Superior temporal gyrus (tissue), 1 donor: Measurements from ENCODE around the gene MAPKAP1.
"Not testable (repeated sequence)": the region's sequence is repeated elsewhere in the genome, so short reads cannot be mapped to it uniquely, and the experiment has no call there.

Experiments used
- DNase-seq: peaks from one replicate; pipeline ENCODE4 v3.0.0-alpha.2; 2016; ENCODE audit errors: extremely low spot score

The MAPKAP1 gene

GRCh38 chr9:125415583-125416460 lies 291.2 kb downstream of the MAPKAP1 start:
- DNase-seq: no peak

DNA sequence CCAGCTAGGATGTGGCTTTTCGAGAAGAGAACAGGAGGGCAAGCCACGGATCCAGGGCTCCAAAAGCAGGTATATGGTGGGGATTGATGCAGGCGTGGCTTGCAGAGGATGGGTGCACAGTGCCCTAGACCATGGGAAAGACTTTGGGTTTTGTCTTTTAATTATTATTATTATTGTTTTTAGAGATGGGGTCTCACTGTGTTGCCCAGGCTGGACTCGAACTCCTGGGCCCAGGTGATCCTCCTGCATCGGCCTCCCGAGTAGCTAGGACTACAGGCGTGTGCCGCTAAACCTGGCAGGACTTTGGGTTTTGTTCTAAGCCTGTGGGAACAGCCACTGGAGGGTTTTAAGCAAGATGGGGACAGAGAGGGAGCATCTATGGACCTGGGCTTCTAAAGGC lies 293.4 kb downstream of the MAPKAP1 start:
- no peak for DNase-seq

- DNase-seq: no peak
Observed at GRCh38 chr9:125412166-125412565, 294.8 kb downstream of the MAPKAP1 start.

GRCh38 chr9:125411171-125411756 lies 295.7 kb downstream of the MAPKAP1 start:
- no peak for DNase-seq

GRCh38 chr9:125410522-125410894 lies 296.5 kb downstream of the MAPKAP1 start:
- no peak for DNase-seq

GRCh38 chr9:125409637-125410521 lies 297.1 kb downstream of the MAPKAP1 start:
- peak; percentile 46 for DNase-seq

DNA sequence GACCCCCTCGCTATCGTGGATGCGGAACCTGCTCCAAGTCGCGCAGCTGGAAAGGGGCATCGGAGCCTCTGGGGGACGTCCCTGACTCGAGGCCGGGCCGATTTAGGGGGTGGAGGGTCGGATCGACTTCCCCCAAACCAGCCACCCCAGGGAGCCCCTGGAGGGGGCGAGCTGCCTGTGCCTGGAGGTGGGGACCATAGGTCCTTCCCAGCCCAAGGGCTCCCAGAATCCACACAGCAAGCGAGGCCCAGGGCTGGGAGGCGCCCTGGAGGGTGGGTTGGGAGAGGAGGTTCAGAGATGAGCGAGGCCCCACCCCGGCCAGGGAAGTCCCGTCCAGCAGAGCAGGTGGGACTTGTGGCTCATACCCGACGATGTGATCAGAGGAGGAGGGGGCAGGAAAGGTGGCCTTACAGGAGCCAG lies 297.8 kb downstream of the MAPKAP1 start:
- no peak for DNase-seq

- peak; percentile 76 for DNase-seq
Observed at GRCh38 chr9:125407974-125408900, 298.8 kb downstream of the MAPKAP1 start.

DNA sequence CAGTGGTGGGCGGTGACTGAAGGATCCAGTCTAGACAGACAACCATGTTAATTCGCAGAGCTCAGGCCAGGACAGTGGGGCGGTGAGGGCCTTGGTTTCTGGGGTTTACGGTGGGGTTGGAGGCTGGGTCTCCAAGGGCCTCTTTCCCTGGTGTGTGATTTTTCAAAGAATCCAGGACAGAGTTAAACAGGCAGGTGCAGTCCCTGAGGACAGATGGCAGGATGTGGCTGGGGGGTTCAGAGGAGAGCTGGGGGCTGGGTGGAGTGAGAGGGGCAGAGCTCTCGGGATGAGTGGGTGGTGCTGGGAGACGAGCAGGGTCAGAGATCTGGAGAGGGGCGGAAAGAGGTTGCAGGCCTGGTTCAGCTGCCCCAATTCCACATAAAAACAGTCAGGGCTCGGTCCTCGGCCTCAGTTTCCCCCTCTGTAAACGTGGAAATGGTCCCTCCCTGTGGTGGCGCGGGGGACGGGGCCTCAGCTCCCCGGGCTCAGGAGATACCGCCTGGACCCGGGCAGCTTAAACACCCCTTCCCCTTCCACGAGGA lies 299.5 kb downstream of the MAPKAP1 start:
- DNase-seq: no peak

DNA sequence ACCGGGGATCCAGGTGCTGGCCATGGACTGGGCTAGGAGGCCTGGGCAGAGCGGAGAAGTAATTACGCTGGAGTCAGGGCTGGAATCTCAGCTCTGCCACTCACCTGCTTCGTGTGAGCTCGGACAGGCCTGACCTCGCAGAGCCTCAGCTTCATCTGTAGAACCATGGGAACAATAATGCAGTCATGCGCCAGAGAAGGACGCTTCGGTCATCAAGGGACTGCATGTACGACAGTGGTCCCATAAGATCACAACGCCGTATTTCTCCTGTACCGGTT lies 300.3 kb downstream of the MAPKAP1 start:
- DNase-seq: no peak

DNA sequence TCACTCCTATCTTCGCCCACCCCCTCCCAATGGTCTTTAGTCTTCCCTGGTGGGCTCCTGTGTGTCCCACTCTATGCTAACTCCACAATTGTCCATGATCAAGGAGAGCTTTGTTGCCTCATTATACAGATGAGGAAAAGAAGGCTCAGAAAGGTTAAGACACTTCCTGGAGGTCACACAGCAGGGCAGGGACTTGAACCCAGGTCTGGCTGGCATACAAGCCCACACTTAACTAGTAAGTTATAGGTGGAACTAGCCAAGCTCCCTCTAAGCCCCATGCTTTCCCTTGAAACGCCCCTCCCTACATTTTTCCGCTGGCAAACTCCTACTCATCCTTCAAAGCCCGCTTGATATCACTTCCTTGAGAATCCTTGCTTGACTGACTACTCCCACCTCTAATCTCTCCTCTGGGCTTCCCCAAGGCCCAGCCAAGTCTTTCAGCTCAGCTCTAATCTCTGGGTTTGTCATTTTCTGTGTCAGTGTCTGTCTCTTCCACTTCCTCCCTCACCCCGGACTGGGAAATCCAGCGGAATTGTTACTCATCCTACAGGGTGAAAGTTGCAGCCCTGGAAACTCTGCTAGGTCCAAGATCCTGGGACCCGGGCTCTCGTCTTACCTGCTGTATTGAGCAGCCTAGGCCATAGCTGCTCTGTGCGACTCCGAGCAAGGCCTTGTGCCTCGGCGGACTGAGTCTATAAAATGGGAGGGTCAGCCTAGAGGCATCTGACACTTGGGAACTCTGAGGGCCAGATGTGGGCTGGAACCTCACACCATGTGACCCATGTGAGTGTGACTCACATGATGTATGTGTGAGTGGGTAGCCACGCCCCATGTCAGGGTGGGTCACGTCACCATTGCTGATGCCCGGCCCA lies 300.8 kb downstream of the MAPKAP1 start:
- no peak for DNase-seq

- DNase-seq: no peak
Observed at GRCh38 chr9:125404733-125405132, 302.3 kb downstream of the MAPKAP1 start.

GRCh38 chr9:125400725-125401716 lies 306.0 kb downstream of the MAPKAP1 start:
- no peak for DNase-seq

DNA sequence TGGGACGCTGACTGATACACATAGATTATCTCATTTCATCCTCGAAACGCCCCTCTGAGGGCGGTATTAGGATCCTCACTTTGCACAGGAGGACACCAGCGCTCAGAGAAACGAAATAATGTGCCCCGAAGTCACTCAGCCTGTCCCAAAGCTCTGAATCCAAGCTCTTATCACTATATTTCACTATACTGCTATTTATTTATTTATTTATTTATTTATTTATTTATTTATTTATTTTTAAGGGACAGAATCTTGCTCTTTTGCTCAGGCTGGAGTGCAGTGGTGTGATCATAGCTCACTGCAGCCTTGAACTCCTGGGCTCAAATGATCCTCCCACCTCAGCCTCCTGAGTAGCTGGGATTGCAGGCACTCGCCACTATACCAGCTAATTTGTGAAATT lies 306.8 kb downstream of the MAPKAP1 start:
- not testable (repeated sequence) for DNase-seq

DNA sequence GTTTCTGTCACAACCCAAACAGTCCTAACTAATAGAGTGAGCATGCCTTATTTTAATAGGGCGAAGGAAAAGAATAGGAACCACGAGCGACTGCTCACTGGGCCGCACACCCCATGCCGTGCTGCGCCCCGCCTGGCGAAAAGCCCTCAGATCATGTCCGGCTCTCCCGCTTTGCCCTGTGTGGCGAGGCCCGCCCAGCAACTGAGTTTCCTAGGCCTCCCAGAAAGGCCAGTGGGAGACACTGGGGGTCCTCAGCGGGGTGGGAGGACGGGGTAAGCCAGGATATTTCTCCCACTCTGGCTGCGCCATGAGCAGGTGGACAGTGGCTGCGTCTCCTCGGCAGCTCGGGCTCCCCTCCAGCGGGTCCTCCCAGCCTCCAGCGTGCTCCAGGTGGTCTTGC lies 307.3 kb downstream of the MAPKAP1 start:
- DNase-seq: no peak

- DNase-seq: no peak
Observed at GRCh38 chr9:125399165-125399564, 307.8 kb downstream of the MAPKAP1 start.

DNA sequence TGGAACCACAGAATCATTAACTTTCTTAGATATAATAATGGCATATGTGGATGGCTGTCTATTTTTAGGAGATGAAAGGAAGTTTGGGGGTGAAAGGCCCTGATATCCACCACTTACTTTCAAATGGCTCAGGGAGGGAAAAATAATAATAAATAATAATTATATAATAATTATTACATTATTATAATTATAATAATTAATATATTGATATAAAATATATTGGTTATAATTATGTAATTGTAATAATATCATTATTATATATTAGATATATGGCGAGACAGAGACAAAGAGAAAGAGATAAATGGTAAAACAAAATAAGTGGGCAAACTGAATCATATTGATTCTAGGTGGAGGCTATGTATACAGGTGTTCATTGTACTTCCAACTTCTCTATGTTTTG lies 308.8 kb downstream of the MAPKAP1 start:
- DNase-seq: no peak

DNA sequence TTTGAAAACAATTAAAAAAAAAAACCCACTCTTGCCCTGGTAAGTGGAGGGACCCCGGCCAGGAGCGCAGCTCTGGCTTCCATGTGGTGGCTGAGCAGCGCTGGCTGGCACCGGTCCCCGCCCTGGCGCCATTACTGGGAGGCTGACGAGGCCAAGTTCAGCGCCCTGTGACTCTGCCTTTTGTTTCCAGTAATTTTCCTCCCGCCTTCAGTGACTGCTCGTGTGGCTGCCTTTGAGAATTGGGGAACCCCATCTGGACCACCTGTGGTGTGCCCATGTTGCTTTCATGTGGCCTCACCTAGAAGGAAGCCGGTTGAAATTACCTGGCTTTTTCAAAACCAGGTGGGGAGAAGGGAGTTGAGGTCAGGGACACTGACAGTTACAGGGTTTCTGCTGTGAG lies 309.3 kb downstream of the MAPKAP1 start:
- DNase-seq: no peak

DNA sequence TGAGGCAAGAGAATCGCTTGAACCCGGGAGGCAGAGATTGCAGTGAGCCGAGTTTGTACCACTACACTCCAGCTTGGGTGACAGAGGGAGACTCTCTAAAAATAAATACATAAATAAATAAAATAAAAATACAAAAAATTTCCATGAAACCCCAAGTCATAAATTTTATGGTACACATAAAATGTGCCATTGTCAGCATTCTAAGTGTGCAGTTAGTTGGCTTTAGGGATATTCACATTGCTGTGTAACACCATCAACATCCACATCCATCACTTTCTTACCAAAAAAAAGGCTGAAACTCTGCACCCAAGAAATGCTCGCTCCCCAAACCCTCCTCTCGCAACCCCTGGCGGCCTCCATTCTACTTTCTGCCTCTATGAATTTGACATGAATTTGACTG lies 310.2 kb downstream of the MAPKAP1 start:
- DNase-seq: no peak
